Measurements from ENCODE around the gene DGKB.
A peak's percentile ranks its signal among the peaks of the same experiment; 100 is the strongest.

The DGKB gene

DNA sequence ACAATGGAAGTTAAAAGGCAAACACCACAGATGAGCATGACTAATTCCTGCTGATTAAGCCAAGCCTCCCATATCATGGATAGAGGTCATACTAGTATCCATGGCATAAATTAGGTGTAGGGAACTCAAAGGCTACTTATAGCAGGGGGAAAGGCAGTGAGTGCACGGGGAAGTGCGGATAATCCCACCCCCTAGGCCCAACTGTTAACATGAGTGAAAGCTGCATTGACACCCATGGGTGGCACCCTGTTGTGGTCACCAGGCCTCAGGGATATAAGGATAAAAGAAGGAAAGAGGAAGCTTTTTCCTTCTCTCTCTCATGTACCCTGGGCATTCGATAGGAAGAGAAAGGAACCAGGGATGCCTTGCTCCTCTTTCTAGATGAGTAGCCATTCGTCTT, 161.9 kb downstream of the DGKB start:
- TF ChIP-seq, protein P1, sequence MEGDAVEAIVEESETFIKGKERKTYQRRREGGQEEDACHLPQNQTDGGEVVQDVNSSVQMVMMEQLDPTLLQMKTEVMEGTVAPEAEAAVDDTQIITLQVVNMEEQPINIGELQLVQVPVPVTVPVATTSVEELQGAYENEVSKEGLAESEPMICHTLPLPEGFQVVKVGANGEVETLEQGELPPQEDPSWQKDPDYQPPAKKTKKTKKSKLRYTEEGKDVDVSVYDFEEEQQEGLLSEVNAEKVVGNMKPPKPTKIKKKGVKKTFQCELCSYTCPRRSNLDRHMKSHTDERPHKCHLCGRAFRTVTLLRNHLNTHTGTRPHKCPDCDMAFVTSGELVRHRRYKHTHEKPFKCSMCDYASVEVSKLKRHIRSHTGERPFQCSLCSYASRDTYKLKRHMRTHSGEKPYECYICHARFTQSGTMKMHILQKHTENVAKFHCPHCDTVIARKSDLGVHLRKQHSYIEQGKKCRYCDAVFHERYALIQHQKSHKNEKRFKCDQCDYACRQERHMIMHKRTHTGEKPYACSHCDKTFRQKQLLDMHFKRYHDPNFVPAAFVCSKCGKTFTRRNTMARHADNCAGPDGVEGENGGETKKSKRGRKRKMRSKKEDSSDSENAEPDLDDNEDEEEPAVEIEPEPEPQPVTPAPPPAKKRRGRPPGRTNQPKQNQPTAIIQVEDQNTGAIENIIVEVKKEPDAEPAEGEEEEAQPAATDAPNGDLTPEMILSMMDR (IDR thresholded peaks at IDR 0.05; ENCODE audit: unreplicated experiment in 3 of 3) = no peak
- Mint-ChIP-seq H3K36me3 (ENCODE audit: low read depth) (peaks cover 8% of the 10 kb centered on the region), H3K4me1 (no peaks in the 10 kb centered on the region), H3K4me3 (no peak overlapping the region), H3K9me3 (peaks cover 39% of the 10 kb centered on the region), H3K27me3 (ENCODE audit: low read depth) (no peaks in the 10 kb centered on the region), H3K27ac (no peak overlapping the region)

DNA sequence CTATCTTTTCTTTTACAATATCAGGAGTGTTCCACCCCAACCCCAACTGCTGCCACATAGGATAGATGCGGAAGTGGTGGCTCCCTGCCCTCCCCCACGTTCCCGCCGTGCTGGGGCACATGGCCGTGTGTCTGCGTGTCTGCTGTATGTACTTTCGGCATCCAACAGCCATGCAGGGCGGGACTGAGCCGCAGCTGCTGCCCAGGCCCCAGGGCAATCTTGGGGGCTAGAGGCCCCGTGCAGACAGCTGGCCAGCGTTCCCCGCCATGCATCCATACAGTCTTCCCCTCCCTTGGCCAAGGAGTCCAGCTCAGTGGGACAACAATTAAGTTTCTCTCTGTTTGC, 162.7 kb downstream of the DGKB start:
- TF ChIP-seq, protein P1 (IDR thresholded peaks at IDR 0.05; ENCODE audit: unreplicated experiment in 3 of 3) = no peak
- peaks cover 8% of the 10 kb centered on the region for H3K36me3 Mint-ChIP-seq (ENCODE audit: low read depth)
- H3K4me3 Mint-ChIP-seq = no peak overlapping the region
- no peak overlapping the region for H3K27ac Mint-ChIP-seq
- no peaks in the 10 kb centered on the region for H3K4me1 Mint-ChIP-seq
- no peaks in the 10 kb centered on the region for H3K27me3 Mint-ChIP-seq (ENCODE audit: low read depth)
- peaks cover 38% of the 10 kb centered on the region for H3K9me3 Mint-ChIP-seq

GRCh38 chr7:14739168-14739840, 163.2 kb downstream of the DGKB start:
- Mint-ChIP-seq H3K4me3 (no peak overlapping the region), H3K27me3 (ENCODE audit: low read depth) (no peaks in the 10 kb centered on the region), H3K9me3 (peaks cover 36% of the 10 kb centered on the region), H3K4me1 (no peaks in the 10 kb centered on the region), H3K36me3 (ENCODE audit: low read depth) (peaks cover 8% of the 10 kb centered on the region), H3K27ac (no peak overlapping the region)
- TF ChIP-seq, protein P1 (IDR thresholded peaks at IDR 0.05; ENCODE audit: unreplicated experiment in 3 of 3) = no peak

DNA sequence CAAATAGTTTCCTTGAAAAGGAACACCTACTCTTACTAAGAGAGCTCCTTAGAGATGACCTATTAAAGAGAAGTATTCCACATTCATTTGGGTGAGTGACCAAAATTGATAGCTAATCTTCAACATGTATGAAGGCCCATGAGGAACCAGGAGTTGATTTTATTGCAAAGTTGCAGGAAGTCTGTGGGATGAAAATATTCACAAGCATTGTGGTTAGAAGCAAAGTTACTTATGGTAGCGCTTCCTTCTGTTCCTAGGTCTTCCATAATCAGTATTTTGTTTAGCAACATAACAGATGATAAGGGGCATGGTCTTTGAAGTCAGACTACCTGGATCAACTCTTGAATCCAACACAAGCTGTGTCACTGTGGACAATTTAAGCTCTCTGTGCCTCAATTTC, 164.5 kb downstream of the DGKB start:
- TF ChIP-seq, protein P1 (IDR thresholded peaks at IDR 0.05; ENCODE audit: unreplicated experiment in 3 of 3) = no peak
- no peaks in the 10 kb centered on the region for H3K27me3 Mint-ChIP-seq (ENCODE audit: low read depth)
- H3K36me3 Mint-ChIP-seq (ENCODE audit: low read depth) = no peaks in the 10 kb centered on the region
- H3K4me3 Mint-ChIP-seq = no peak overlapping the region
- peaks cover 25% of the 10 kb centered on the region for H3K9me3 Mint-ChIP-seq
- H3K27ac Mint-ChIP-seq = no peak overlapping the region
- H3K4me1 Mint-ChIP-seq = no peaks in the 10 kb centered on the region

DNA sequence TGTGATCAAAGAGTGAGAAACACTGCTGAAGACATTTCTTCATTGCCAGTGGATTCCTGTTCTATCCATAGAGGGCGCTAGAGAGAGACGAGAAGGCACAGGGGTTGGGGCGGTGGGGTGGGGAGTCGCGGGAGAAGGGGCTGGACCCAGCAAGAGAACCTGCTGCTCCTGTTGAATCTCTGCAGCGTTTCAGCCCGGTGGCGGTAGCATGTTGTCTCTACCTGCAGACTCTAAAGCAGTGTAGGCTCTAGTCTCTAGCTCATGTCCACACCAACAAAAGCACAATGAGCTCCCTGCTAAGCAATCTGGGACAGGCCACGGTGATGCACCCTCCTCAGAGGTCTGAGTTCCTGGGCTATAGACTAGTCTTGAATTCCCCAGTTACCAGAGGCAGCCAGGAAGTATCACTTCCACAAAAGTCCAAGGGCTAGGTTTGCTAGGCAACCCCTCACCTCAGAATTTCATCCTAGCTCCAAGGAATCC, 167.7 kb downstream of the DGKB start:
- Mint-ChIP-seq H3K9me3 (peaks cover 8% of the 10 kb centered on the region), H3K36me3 (ENCODE audit: low read depth) (no peaks in the 10 kb centered on the region), H3K27ac (no peak overlapping the region), H3K27me3 (ENCODE audit: low read depth) (no peaks in the 10 kb centered on the region), H3K4me3 (no peak overlapping the region), H3K4me1 (no peaks in the 10 kb centered on the region)
- TF ChIP-seq, protein P1 (IDR thresholded peaks at IDR 0.05; ENCODE audit: unreplicated experiment in 3 of 3) = peak in 1 of 3 experiments; percentile 26

GRCh38 chr7:14720785-14721184, 181.8 kb downstream of the DGKB start:
- TF ChIP-seq, protein P1 (IDR thresholded peaks at IDR 0.05; ENCODE audit: unreplicated experiment in 3 of 3) = no peak
- no peaks in the 10 kb centered on the region for H3K9me3 Mint-ChIP-seq
- H3K27ac Mint-ChIP-seq = peak overlapping the region in 2 of 3 experiments; percentile 27 to 31
- no peaks in the 10 kb centered on the region for H3K27me3 Mint-ChIP-seq (ENCODE audit: low read depth)
- peaks cover 18% of the 10 kb centered on the region for H3K4me1 Mint-ChIP-seq
- no peaks in the 10 kb centered on the region for H3K36me3 Mint-ChIP-seq (ENCODE audit: low read depth)
- H3K4me3 Mint-ChIP-seq = no peak overlapping the region

All from nephron (organoid).